IPS-20b (cell line): ENCODE measurements around the gene NLGN1.
A peak's percentile ranks its signal among the peaks of the same experiment; 100 is the strongest.

ENCODE experiments used
- H3K27ac ChIP-seq: one replicate; pipeline ENCODE4 v1.5.1; 2013; ENCODE audit warnings: low read length
- H3K27me3 ChIP-seq: 2 replicates; pipeline ENCODE4 v1.6.1; 2013; ENCODE audit warnings: mild to moderate bottlenecking, low read length, inconsistent platforms; ENCODE audit not compliant: insufficient read depth
- H3K36me3 ChIP-seq: 2 replicates; pipeline ENCODE4 v1.6.1; 2013; ENCODE audit warnings: low read depth, mild to moderate bottlenecking, inconsistent platforms, low read length, moderate library complexity; ENCODE audit not compliant: insufficient read depth
- H3K4me1 ChIP-seq: 2 replicates; pipeline ENCODE4 v1.6.1; 2013; ENCODE audit warnings: mild to moderate bottlenecking, control low read depth, inconsistent platforms, low read length, moderate library complexity; ENCODE audit not compliant: insufficient read depth
- H3K4me3 ChIP-seq: 2 replicates; pipeline ENCODE4 v1.5.1; 2013; ENCODE audit warnings: mild to moderate bottlenecking, low read length, inconsistent platforms
- H3K9ac ChIP-seq: 2 replicates; pipeline ENCODE4 v1.6.1; 2013; ENCODE audit warnings: low read depth, mild to moderate bottlenecking, inconsistent platforms, low read length, moderate library complexity
- H3K9me3 ChIP-seq: 2 replicates; pipeline ENCODE4 v1.6.1; 2013; ENCODE audit warnings: mild to moderate bottlenecking, low read depth, low read length, inconsistent platforms; ENCODE audit not compliant: insufficient read depth

The NLGN1 gene

DNA sequence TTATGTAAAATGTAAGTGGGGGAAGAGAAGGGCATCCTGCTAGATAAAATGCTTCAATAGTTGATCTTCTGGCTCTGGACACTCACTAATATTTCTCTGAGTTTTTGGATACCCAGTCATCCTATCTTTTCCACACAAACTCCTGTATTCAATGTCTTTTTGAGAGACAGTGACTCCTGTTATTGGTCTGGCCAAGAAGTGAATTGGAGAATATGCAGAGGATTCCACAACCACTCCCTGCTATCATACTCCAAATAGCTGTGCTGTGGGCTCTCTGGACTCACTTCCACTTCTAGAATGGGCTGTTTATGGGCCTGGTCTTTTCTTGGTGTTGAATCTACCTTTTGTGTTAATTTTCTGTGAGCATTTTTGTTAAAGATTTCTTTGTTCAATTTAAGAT lies 376.8 kb downstream of the NLGN1 start:
- no peak overlapping the region for H3K9ac ChIP-seq
- H3K9me3 ChIP-seq: no peaks in the 10 kb centered on the region
- H3K4me1 ChIP-seq: peaks cover 11% of the 10 kb centered on the region; the same call in 1 of the 2 replicates
- no peaks in the 10 kb centered on the region for H3K27me3 ChIP-seq
- no peak overlapping the region for H3K27ac ChIP-seq
- H3K36me3 ChIP-seq: no peaks in the 10 kb centered on the region
- H3K4me3 ChIP-seq: no peak overlapping the region

DNA sequence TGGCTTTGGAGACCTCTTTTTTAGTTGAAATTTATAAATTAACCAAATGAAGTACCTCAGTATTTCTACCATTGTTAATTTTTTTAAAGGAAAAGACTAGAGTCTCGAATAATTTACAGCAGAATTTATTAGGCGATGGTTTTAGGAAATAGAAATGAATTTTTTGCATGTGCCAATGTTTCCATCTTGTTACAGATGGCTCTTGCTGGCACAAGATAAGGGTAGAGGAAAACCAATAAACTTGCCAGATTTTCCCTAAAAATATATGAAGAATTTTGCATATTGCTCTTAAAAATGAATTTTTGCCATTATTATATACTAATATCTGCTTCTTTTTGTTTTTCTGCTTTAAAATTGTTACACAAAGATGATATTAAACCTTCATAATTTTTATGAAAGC lies 380.7 kb downstream of the NLGN1 start:
- Histone ChIP-seq H3K4me3 (no peak overlapping the region), H3K27ac (no peak overlapping the region), H3K9me3 (no peaks in the 10 kb centered on the region), H3K36me3 (no peaks in the 10 kb centered on the region), H3K9ac (no peak overlapping the region), H3K4me1 (no peaks in the 10 kb centered on the region), H3K27me3 (no peaks in the 10 kb centered on the region)

DNA sequence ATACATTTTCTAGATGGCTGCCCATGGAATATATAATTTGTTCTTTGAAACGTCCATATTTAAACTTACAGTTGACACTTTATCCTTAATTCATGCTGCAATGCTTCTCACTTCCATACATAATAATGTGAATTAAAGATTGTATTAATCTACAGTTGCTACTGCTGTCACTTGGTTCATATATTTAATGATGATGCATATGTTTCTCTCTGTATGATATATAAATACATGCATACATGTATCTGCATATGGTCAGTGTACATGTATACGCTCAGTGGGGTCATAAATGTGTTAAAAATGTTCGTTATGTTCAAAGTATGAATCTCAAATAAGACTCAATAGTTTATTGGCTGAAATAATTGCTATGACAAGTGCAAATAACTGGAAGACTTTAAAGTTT lies 382.5 kb downstream of the NLGN1 start:
- no peaks in the 10 kb centered on the region for H3K9me3 ChIP-seq
- no peaks in the 10 kb centered on the region for H3K27me3 ChIP-seq
- H3K4me3 ChIP-seq: no peak overlapping the region
- H3K4me1 ChIP-seq: peaks cover 3% of the 10 kb centered on the region; the same call in 1 of the 2 replicates
- H3K36me3 ChIP-seq: no peaks in the 10 kb centered on the region
- H3K9ac ChIP-seq: no peak overlapping the region
- H3K27ac ChIP-seq: no peak overlapping the region

DNA sequence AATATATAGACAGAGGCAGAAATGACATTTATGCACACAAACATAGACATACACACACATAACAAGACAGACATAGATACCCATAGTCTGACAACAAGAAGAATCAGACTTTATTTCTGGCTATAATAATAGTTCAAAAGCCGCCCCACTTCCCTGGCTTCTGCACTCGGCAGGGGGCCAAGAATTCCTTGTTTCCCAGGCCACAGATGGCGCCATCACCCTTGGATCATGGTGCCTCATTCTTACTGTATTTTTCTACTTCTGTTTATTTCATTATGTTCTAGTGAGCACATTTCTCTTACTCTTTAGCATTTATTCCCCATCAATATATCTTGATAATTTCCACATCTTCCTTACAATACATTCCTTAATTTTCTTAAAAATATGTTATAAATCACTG lies 387.5 kb downstream of the NLGN1 start:
- H3K9ac ChIP-seq: no peak overlapping the region

DNA sequence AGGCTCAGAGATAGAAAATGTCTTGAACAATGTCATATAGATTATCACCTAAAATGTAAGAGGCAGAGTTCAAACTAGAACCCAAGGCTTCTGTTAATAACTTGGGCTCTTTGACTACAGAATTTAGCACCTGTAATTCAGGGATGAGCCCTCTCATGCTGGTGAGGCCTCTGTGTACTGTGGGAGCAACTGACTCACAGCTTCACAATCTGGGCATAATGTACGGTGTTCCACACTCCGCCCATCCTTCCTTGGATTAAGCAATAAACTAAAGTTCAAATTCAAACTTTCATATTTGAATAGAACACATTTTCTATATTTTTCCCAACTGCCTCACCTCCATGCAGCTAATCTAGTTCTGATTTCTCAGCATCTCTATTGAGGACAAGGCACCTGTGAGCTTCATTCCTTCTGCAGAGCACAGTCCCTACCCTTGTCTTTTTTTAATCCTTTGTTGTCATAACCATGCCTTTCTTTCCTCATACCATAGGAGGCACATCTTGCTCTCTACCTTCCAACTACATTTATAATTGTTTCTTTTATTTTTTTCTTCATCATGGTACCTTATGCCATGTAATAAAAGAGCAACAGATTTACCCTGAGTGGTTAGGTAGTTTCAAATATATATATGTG lies 392.1 kb downstream of the NLGN1 start:
- Histone ChIP-seq H3K4me3 (no peak overlapping the region), H3K36me3 (no peaks in the 10 kb centered on the region), H3K27me3 (no peaks in the 10 kb centered on the region), H3K27ac (no peak overlapping the region), H3K4me1 (peaks cover 1% of the 10 kb centered on the region; the same call in 1 of the 2 replicates), H3K9me3 (no peaks in the 10 kb centered on the region), H3K9ac (no peak overlapping the region)

More for the DNA sequence above, 387.5 kb downstream of the NLGN1 start:
- H3K9me3 ChIP-seq: no peaks in the 10 kb centered on the region
- H3K4me1 ChIP-seq: peaks cover 3% of the 10 kb centered on the region; the same call in 1 of the 2 replicates
- H3K4me3 ChIP-seq: no peak overlapping the region
- no peaks in the 10 kb centered on the region for H3K36me3 ChIP-seq
- H3K27ac ChIP-seq: no peak overlapping the region
- H3K27me3 ChIP-seq: no peaks in the 10 kb centered on the region

DNA sequence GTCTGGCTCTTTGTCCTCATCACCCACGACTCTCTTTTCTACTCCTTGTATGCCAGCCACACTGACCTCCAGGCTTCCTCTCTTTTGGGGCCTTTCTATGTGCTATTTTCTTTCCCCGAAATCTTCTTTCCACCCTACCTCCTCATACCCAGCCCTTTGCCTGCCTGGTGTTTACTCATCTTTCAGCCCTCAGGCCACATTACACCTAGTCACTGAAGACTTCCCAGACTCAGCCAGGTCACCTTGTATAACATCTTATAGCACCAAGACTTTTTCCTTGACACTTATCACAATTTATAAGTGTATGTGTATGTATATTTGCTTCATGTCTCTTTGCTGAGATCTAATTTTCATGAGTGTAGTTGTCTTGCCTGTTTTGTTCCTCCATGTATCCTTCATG lies 396.4 kb downstream of the NLGN1 start:
- Histone ChIP-seq H3K27ac (no peak overlapping the region), H3K4me3 (no peak overlapping the region), H3K36me3 (no peaks in the 10 kb centered on the region), H3K9ac (no peak overlapping the region), H3K9me3 (no peaks in the 10 kb centered on the region), H3K4me1 (peaks cover 11% of the 10 kb centered on the region), H3K27me3 (no peaks in the 10 kb centered on the region)

DNA sequence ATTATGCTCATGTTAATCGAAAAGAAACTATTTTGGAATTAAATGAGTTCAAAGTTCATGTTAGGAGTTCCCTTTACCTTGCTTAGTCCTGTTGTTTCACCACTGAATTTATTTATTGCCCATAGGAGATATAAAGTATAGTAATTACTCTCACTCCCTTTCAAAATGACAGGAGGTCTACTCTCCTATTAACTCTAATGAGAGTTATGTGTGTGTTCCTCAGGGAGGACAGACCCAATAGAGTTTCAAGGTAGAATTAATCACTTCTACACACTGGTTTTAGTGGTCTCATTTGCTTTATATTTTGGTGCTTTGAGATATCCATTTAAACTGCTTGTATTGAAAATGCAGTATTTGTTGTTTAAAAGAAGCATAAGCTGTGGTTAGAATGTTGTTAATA lies 398.9 kb downstream of the NLGN1 start:
- H3K9ac ChIP-seq: no peak overlapping the region
- no peaks in the 10 kb centered on the region for H3K36me3 ChIP-seq
- peaks cover 30% of the 10 kb centered on the region for H3K4me1 ChIP-seq
- H3K9me3 ChIP-seq: no peaks in the 10 kb centered on the region
- no peak overlapping the region for H3K27ac ChIP-seq
- H3K27me3 ChIP-seq: no peaks in the 10 kb centered on the region
- H3K4me3 ChIP-seq: no peak overlapping the region

DNA sequence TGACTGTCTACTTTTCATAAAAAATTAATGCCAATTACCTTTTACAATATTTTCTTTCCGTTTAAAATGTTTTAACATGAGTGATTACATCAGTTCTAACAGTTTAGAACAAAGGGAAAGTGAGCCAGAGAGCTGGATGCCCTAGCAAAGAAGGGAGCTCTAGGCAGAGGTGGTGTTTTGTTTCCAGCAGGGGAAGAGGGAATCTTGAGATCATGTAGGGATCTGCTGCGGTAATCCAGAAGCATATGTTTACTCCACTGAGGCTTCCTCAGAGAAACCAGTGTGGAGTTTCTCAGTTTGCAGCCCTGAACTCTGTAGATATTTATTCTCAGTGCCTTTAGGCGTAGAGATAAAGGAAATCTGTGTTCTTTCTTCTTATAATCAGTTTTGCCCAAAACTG lies 399.3 kb downstream of the NLGN1 start:
- Histone ChIP-seq H3K36me3 (no peaks in the 10 kb centered on the region), H3K9ac (no peak overlapping the region), H3K27me3 (no peaks in the 10 kb centered on the region), H3K27ac (no peak overlapping the region), H3K4me1 (peaks cover 30% of the 10 kb centered on the region), H3K9me3 (no peaks in the 10 kb centered on the region), H3K4me3 (no peak overlapping the region)

DNA sequence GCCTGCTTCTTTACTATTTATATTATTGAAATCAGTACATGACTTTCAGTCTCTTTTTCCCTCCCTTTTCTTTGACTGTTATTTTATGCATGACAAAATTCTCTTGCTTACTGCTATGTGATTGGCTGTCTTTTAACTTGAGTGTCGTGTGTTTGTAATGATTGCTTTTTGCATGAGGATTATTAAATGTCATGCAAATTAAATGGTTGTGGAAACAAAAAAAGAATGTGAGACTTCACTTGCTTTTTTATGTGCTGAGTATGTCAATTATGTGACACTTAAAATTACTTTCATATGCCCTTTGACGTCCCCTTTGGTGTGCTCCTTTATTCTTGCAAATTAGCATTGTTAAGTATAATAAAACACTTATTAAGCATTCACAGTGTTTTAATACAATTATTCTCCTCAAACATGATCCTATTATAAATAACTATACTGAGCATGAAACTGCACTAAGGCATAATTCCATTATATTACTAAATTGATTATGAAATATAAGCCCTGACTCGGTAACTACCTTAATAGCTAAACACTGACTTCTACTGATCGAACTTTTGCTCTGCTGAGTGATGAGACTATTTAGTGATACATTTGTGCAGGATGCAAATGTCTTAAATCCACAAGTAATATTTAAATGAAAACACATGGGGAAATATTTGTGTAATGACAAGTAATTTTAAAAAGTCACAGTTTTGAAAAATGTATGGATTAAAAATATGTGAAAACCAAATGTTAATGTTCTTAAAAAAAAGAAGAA lies 401.7 kb downstream of the NLGN1 start:
- 0 out of 2 replicates have a peak overlapping the region, but pooled peaks have one; percentile 7 for H3K4me3 ChIP-seq
- peaks cover 30% of the 10 kb centered on the region for H3K4me1 ChIP-seq
- no peak overlapping the region for H3K27ac ChIP-seq
- H3K9ac ChIP-seq: no peak overlapping the region
- H3K36me3 ChIP-seq: no peaks in the 10 kb centered on the region
- H3K27me3 ChIP-seq: no peaks in the 10 kb centered on the region
- no peaks in the 10 kb centered on the region for H3K9me3 ChIP-seq

DNA sequence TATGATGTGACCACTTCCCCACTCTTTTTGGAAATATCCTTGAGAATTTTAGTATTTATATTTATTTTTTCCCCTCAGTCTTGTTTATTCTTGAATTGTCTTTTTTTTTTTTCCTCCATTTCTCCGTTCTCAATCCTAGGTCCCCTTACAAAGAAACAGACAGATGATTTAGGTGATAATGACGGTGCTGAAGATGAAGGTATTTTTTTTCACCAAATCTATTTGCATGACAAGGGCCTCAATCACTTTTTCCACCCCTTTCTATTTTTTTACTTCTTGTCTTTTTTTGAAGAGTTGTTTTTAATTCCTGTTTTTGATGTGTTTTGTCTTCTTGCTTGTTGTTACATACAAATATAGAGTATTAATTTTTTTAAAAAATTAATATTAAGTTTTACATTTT lies 402.6 kb downstream of the NLGN1 start:
- no peak overlapping the region for H3K27ac ChIP-seq
- no peaks in the 10 kb centered on the region for H3K36me3 ChIP-seq
- no peaks in the 10 kb centered on the region for H3K27me3 ChIP-seq
- no peak overlapping the region for H3K9ac ChIP-seq
- peaks cover 30% of the 10 kb centered on the region for H3K4me1 ChIP-seq
- no peaks in the 10 kb centered on the region for H3K9me3 ChIP-seq
- H3K4me3 ChIP-seq: 0 out of 2 replicates have a peak overlapping the region, but pooled peaks have one; percentile 7

DNA sequence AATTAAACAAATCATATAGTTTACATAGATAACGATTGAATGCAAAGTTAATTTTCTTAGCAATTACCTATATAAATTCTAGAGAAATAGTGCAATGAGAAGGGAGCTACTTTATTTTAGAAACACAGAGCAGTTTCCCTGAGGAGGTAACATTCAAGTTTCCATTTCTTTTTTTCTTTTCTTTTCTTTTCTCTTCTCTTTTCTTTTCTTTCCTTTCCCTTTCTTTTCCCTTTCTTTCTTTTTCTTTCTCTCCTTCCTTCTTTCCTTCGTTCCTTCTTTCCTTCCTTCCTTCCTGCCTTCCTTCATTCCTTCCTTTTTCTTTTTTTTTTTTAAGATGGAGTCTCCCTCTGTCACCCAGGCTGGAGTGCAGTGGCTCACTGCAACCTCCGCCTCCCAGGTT lies 417.3 kb downstream of the NLGN1 start:
- no peaks in the 10 kb centered on the region for H3K27me3 ChIP-seq
- no peak overlapping the region for H3K9ac ChIP-seq
- H3K9me3 ChIP-seq: no peaks in the 10 kb centered on the region
- H3K36me3 ChIP-seq: no peaks in the 10 kb centered on the region
- no peak overlapping the region for H3K4me3 ChIP-seq
- H3K4me1 ChIP-seq: peaks cover 30% of the 10 kb centered on the region
- no peak overlapping the region for H3K27ac ChIP-seq

DNA sequence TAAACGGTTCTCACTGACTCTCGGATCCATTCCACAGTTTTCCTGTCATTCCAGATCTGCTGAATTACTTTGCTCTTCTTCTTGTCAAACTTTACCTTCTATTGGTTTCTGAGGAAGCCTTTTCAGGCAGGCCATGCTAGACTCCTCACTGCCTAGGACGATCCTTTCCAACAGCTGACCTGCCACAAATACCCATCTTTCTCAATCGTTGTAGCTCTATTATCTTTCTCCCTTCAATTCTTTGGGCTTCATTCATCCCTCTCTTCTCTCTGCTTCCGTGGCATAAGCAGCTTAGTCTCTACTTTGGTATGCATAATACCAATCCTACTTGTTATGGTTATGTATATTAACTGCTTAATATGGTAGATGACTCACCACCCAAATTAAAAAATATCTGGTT lies 421.8 kb downstream of the NLGN1 start:
- Histone ChIP-seq H3K27ac (no peak overlapping the region), H3K27me3 (no peaks in the 10 kb centered on the region), H3K9ac (no peak overlapping the region), H3K9me3 (no peaks in the 10 kb centered on the region), H3K36me3 (no peaks in the 10 kb centered on the region), H3K4me1 (peaks cover 30% of the 10 kb centered on the region), H3K4me3 (0 out of 2 replicates have a peak overlapping the region, but pooled peaks have one; percentile 20)
